DOHH2 (cell line): ENCODE results near the gene CRMP1.

ENCODE experiments used
- EZH2phosphoT487 ChIP-seq: fragments of 200-600 bp; sonication (generic); IDR thresholded peaks from 2 replicates; pipeline ENCODE4 v1.6.1; 2017; ENCODE audit warnings: borderline replicate concordance, mild to moderate bottlenecking, antibody characterized with exemption, low read length, moderate library complexity, mixed read lengths
- TF ChIP-seq, protein P1 (sequence below): fragments of 200-600 bp; sonication (generic); IDR thresholded peaks from one replicate; pipeline ENCODE4 v1.5.1; 2014; ENCODE audit warnings: antibody characterized with exemption, mild to moderate bottlenecking, low read depth, low read length; ENCODE audit not compliant: poor library complexity, severe bottlenecking

- TF ChIP-seq, protein P1, sequence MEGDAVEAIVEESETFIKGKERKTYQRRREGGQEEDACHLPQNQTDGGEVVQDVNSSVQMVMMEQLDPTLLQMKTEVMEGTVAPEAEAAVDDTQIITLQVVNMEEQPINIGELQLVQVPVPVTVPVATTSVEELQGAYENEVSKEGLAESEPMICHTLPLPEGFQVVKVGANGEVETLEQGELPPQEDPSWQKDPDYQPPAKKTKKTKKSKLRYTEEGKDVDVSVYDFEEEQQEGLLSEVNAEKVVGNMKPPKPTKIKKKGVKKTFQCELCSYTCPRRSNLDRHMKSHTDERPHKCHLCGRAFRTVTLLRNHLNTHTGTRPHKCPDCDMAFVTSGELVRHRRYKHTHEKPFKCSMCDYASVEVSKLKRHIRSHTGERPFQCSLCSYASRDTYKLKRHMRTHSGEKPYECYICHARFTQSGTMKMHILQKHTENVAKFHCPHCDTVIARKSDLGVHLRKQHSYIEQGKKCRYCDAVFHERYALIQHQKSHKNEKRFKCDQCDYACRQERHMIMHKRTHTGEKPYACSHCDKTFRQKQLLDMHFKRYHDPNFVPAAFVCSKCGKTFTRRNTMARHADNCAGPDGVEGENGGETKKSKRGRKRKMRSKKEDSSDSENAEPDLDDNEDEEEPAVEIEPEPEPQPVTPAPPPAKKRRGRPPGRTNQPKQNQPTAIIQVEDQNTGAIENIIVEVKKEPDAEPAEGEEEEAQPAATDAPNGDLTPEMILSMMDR: no peak
- no peak for TF ChIP-seq EZH2phosphoT487
These were observed 107.8 kb downstream of the CRMP1 start for GRCh38 chr4:5784960-5785611.
